Heart left ventricle (tissue), 16 donors: ENCODE measurements around the gene RAB3C. TPM values are rescaled to one million over a fixed set of nuclear protein-coding genes. Genes with fewer than 3 reads are reported as not detected.

Experiments used
- ATAC-seq, 4 donors: fragments of 200-7000 bp; cut with Tn5 transposase; one replicate each; pipeline ENCODE4 v1.9.1; 2020 to 2022; ENCODE audit warnings: moderate library complexity in 4 of 4, mild to moderate bottlenecking in 3 of 4, moderate number of reproducible peaks in 1 of 4
- DNase-seq, 5 donors: peaks; one replicate each; pipeline ENCODE4 v3.0.0-alpha.2; 2020
- H3K27ac ChIP-seq, 12 donors: fragments of 200-600 bp; sonication (generic) in 4 of 12; one replicate each; pipeline versions ENCODE4 v1.5.0 to v1.8.0; 2016 to 2022; ENCODE audit warnings: mild to moderate bottlenecking in 2 of 12
- H3K27me3 ChIP-seq, 9 donors: fragments of 200-600 bp; sonication (generic) in 2 of 9; one replicate each; pipeline versions ENCODE4 v1.5.1 to v1.8.0; 2016 to 2022; ENCODE audit warnings: mild to moderate bottlenecking in 3 of 9
- H3K36me3 ChIP-seq, 9 donors: fragments of 200-600 bp; sonication (generic) in 2 of 9; one replicate each; pipeline versions ENCODE4 v1.5.0 to v1.8.0; 2018 to 2022; ENCODE audit warnings: mild to moderate bottlenecking in 2 of 9
- H3K4me1 ChIP-seq, 12 donors: fragments of 200-600 bp; sonication (generic) in 4 of 12; one replicate each; pipeline versions ENCODE4 v1.5.0 to v1.8.0; 2016 to 2022; ENCODE audit warnings: mild to moderate bottlenecking in 3 of 12
- H3K4me3 ChIP-seq, 12 donors: fragments of 200-600 bp; sonication (generic) in 4 of 12; one replicate each; pipeline versions ENCODE4 v1.5.0 to v1.8.0; 2017 to 2022; ENCODE audit warnings: mild to moderate bottlenecking in 9 of 12, moderate library complexity in 4 of 12
- H3K9me3 ChIP-seq, 12 donors: fragments of 200-600 bp; sonication (generic) in 4 of 12; one replicate each; pipeline versions ENCODE4 v1.5.0 to v1.8.0; 2016 to 2022; ENCODE audit warnings: mild to moderate bottlenecking in 1 of 12
- CTCF ChIP-seq, 12 donors: fragments of 200-600 bp; sonication (generic) in 4 of 12; IDR thresholded peaks; one replicate each; pipeline versions ENCODE4 v1.5.0 to v1.8.0; 2018 to 2022; ENCODE audit warnings: antibody characterized with exemption in 12 of 12, mild to moderate bottlenecking in 5 of 12
- POLR2A ChIP-seq, 2 donors: fragments of 450-650 bp; IDR thresholded peaks; one replicate each; pipeline ENCODE4 v1.6.1; 2017; ENCODE audit warnings: antibody characterized with exemption in 2 of 2, mild to moderate bottlenecking in 2 of 2, moderate library complexity in 2 of 2
- WGBS, 4 donors: extraction: QIAGEN DNeasy Blood & Tissue Kit in 2 of 4; methylation state at CpG; one replicate each; pipeline versions ENCODE4 v1.1.5 to v1.1.7; 2013 to 2018; 5-methylcytosine and 5-hydroxymethylcytosine counted together
- intact Hi-C, 10 donors: fragments of 100-400 bp; cut with DNase I; formaldehyde crosslinking; loops; one replicate each; pipeline versions ENCODE4 v1.11.1 to v1.14.2; 2022
- polyA plus RNA-seq, 2 donors: library from polyadenylated mRNA; stranded (reverse); fragments of 200-250 nt; gene quantifications; one replicate each; pipeline ENCODE4 v1.2.3, GENCODE V29; 2013
- total RNA-seq, 9 donors: library from RNA; depleted of rRNA in 2 of 9; stranded (reverse); fragments of >200 nt in 2 of 9; fragmentation: NEBNext Ultra II Directional in 3 of 9; extraction: Animal tissue kit (Norgen Biotek cat#: 25700) in 3 of 9; gene quantifications; one replicate each; pipeline versions ENCODE4 v1.1.0 to v1.2.4, GENCODE V29; 2016 to 2023
- donor health status: ischemic (EF 13 %, LVEDD 7.1; RV severe dilation, severe dysfunction).
- donor health status: healthy with polysubstance abuse.
- donor health status: DM: no; HTN: yes; CAD: no.
- donor health status: DM: no; HTN: no; CAD: no.
- donor health status: ischemic (EF 25% LVEDD 6.9; RV normal size, moderate dysfunction).
- donor health status: ischemic (EF 25% LVEDD 5.7; RV mildly dilated, moderate dysfunction).
- donor health status: healthy.
- donor health status: DM: yes; HTN: yes; CAD: no.
- donor health status: ischemic (EF 35%, LVEDD 5.7; RV mildly dilated, moderate dysfunction).
- donor health status: nonischemic (EF 11% LVEDD 7.7; RV severe dilation, severe dysfunction).
- donor health status: DM: yes; HTN: yes; CAD: no.
- donor health status: PGD.
- donor health status: ischemic (EF 29% LVEDD 5.4; RV normal size, mild dysfunction).
- donor health status: nonischemic (EF 23%, LVEDD 6.1; RV moderate dilation, normal function).

Gene RAB3C
- total and polyA plus RNA-seq, 11 donors: 0.04 to 3.8 (median 0.57) TPM; not detected in 2

DNA sequence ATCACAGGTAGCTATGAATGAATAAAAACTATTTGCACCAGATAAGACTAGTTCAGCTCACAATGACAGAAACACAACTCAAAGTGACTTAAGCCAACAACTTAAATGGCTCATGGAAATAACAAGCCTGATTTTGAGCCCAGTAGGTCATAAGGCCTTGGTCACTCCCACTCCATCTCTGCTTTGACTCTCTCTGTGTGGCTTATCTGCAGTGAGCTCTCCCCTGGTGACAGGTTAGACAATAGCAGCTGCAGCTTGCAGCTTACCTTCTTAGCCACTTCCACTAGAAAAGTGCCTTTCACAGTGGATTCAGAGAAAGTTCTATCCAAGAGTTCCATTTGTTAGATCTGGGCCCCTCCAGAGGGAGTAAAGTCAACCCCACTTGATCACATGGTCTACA lies 315.7 kb downstream of the RAB3C start:
- H3K4me1 ChIP-seq: peaks cover 0 to 4% (median 0%) of the 10 kb centered on the region in 12 donors
- DNase-seq (no peak), ATAC-seq (peak in 3 of 4 donors; percentile 49 to 72 (median 67))
- TF ChIP-seq CTCF (IDR thresholded peaks at IDR 0.05) (no peak), POLR2A (IDR thresholded peaks at IDR 0.05) (no peak)
- intact Hi-C loops: loop anchor here in 1 of 10 donors (10.0 kb wide), 1 partner anchor 476 kb away; no protein-coding TSS in a partner anchor
- no peak overlapping the region for H3K27ac ChIP-seq
- H3K4me3 ChIP-seq: no peak overlapping the region
- no peaks in the 10 kb centered on the region for H3K36me3 ChIP-seq
- H3K9me3 ChIP-seq: no peaks in the 10 kb centered on the region
- no peaks in the 10 kb centered on the region for H3K27me3 ChIP-seq

DNA sequence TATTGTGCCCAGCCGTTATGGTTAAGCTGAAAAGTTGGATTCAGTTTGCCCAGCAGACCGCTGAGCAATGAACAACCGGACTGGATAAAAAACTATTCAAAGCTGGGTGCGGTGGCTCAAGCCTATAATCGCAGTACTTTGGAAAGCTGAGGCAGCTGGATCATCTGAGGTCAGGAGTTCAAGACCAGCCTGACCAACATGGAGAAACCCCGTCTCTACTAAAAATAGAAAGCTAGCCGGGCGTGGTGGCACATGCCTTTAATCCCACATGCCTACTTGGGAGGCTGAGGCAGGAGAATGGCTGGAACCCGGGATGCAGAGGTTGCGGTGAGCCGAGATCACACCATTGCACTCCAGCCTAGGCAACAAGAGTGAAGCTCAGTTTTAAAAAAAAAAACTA lies 318.4 kb downstream of the RAB3C start:
- Histone ChIP-seq H3K4me1 (peaks cover 0 to 4% (median 0%) of the 10 kb centered on the region in 12 donors), H3K27ac (no peak overlapping the region), H3K36me3 (no peaks in the 10 kb centered on the region), H3K9me3 (peaks cover 0 to 3% (median 0%) of the 10 kb centered on the region in 12 donors), H3K4me3 (no peak overlapping the region), H3K27me3 (no peaks in the 10 kb centered on the region)
- no peak for TF ChIP-seq POLR2A (IDR thresholded peaks at IDR 0.05)
- no peak for TF ChIP-seq CTCF (IDR thresholded peaks at IDR 0.05)
- ATAC-seq (no peak), DNase-seq (no peak)
- WGBS, 4 donors: 83 to 86% (median 85%) methylated on average over 11 of the region's 11 CpGs
- intact Hi-C loops: loop anchor here in 1 of 10 donors (10.0 kb wide), 1 partner anchor 464 kb away; no protein-coding TSS in a partner anchor

GRCh38 chr5:58902305-58902704 lies 319.4 kb downstream of the RAB3C start:
- TF ChIP-seq POLR2A (IDR thresholded peaks at IDR 0.05) (no peak), CTCF (IDR thresholded peaks at IDR 0.05) (no peak)
- no peak for DNase-seq
- Histone ChIP-seq H3K9me3 (peaks cover 0 to 7% (median 0%) of the 10 kb centered on the region in 12 donors), H3K36me3 (no peaks in the 10 kb centered on the region), H3K4me1 (peaks cover 0 to 4% (median 0%) of the 10 kb centered on the region in 12 donors), H3K4me3 (no peak overlapping the region), H3K27ac (no peak overlapping the region), H3K27me3 (no peaks in the 10 kb centered on the region)
- intact Hi-C loops: loop anchor here in 1 of 10 donors (10.0 kb wide), 1 partner anchor 462 kb away; no protein-coding TSS in a partner anchor
- no peak for ATAC-seq

GRCh38 chr5:58902765-58903164 lies 319.9 kb downstream of the RAB3C start:
- Histone ChIP-seq H3K4me1 (peaks cover 0 to 4% (median 0%) of the 10 kb centered on the region in 12 donors), H3K27ac (no peak overlapping the region), H3K4me3 (no peak overlapping the region), H3K27me3 (no peaks in the 10 kb centered on the region), H3K9me3 (peaks cover 0 to 7% (median 0%) of the 10 kb centered on the region in 12 donors), H3K36me3 (no peaks in the 10 kb centered on the region)
- ATAC-seq: peak in 2 of 4 donors; percentile 39 to 58
- TF ChIP-seq POLR2A (IDR thresholded peaks at IDR 0.05) (no peak), CTCF (IDR thresholded peaks at IDR 0.05) (peak in 3 of 12 donors; percentile 5 to 16 (median 12))
- 78 to 85% (median 80%) methylated on average over 2 of the region's 2 CpGs for WGBS, 4 donors
- no peak for DNase-seq
- intact Hi-C loops: loop anchor here in 1 of 10 donors (10.0 kb wide), 1 partner anchor 462 kb away; no protein-coding TSS in a partner anchor
